HL-60 (cell line): ENCODE results near the gene DEFB113.

Experiments used
- CTCF ChIP-seq: IDR thresholded peaks from one replicate; pipeline ENCODE4 v1.5.1; 2011; ENCODE audit warnings: low read length, control low read depth, inconsistent platforms; ENCODE audit not compliant: insufficient read depth
- GABPA ChIP-seq: IDR thresholded peaks from 2 replicates; pipeline ENCODE4 v1.6.1; 2012; ENCODE audit warnings: low read depth
- POLR2AphosphoS5 ChIP-seq: IDR thresholded peaks from 2 replicates; pipeline ENCODE4 v1.6.1; 2012; ENCODE audit warnings: low read depth
- REST ChIP-seq: IDR thresholded peaks from 2 replicates; pipeline ENCODE4 v1.6.1; 2012; ENCODE audit warnings: low read depth; ENCODE audit not compliant: insufficient replicate concordance

DNA sequence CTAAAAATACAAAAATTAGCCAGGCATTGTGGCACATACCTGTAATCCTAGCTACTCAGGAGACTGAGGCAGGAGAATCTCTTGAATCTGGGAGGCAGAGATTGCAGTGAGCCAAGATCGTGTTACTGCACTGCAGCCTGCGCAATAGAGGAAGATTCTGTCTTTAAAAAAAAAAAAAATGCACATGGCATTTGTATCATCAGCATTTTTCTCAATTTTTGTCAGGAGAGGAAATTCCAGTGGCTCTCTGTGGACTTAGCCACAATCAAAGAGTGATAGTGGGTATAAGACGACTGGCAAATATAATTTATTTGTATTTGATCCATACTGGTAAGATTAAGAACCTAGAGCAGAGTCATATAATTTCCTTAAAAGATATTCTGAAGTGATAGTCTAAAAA lies 34.0 kb downstream of the DEFB113 start:
- TF ChIP-seq CTCF (no peak), REST (no peak), POLR2AphosphoS5 (no peak), GABPA (no peak)
